Measurements from ENCODE around the gene IL9. TPM values are rescaled to one million over a fixed set of nuclear protein-coding genes. Genes with fewer than 3 reads are reported as not detected.

IL9 gene
- total RNA-seq, 3 donors from 2014 or later, result 74.3 to 198 (median 134) TPM

- Mint-ChIP-seq H3K27me3 (ENCODE audit: low read depth) (peaks cover 54% of the 10 kb centered on the region), H3K9me3 (peaks cover 3% of the 10 kb centered on the region), H3K36me3 (ENCODE audit: insufficient read depth) (no peaks in the 10 kb centered on the region), H3K4me3 (no peak overlapping the region), H3K4me1 (ENCODE audit: low read depth) (peaks cover 15% of the 10 kb centered on the region)
- no peak for DNase-seq
- peak; percentile 55 to 60 for ATAC-seq
These were observed 18.3 kb upstream of the IL9 start for GRCh38 chr5:135913713-135914626.

GRCh38 chr5:135905144-135905543 lies 9.5 kb upstream of the IL9 start:
- Mint-ChIP-seq H3K9me3 (no peaks in the 10 kb centered on the region), H3K4me3 (no peak overlapping the region), H3K27me3 (ENCODE audit: low read depth) (peaks cover 28% of the 10 kb centered on the region), H3K36me3 (ENCODE audit: insufficient read depth) (no peaks in the 10 kb centered on the region), H3K4me1 (ENCODE audit: low read depth) (no peaks in the 10 kb centered on the region)
- DNase-seq (no peak), ATAC-seq (no peak)

DNA sequence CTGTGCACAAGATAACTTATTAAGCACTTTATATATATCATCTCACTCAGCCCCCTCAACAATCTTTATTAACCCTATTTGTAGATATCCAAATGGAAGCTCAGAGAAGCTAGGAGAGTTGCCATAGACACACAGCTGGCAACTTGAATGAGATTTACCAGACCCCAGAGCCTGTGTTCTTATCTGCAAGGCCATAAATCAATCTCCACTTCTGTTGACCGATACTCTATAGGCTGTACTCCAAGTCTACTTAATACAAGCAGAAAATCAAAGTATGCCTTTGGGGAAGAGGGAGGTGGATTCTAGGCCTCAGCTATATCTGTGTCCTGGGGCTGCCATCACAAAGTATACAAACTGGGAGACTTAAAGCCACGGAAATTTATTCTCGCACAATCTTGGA lies 6.0 kb upstream of the IL9 start:
- H3K4me1 Mint-ChIP-seq (ENCODE audit: low read depth), result no peaks in the 10 kb centered on the region
- no peaks in the 10 kb centered on the region for H3K9me3 Mint-ChIP-seq
- DNase-seq, result no peak
- ATAC-seq, result no peak
- no peaks in the 10 kb centered on the region for H3K36me3 Mint-ChIP-seq (ENCODE audit: insufficient read depth)
- no peak overlapping the region for H3K4me3 Mint-ChIP-seq
- peaks cover 25% of the 10 kb centered on the region for H3K27me3 Mint-ChIP-seq (ENCODE audit: low read depth)

DNA sequence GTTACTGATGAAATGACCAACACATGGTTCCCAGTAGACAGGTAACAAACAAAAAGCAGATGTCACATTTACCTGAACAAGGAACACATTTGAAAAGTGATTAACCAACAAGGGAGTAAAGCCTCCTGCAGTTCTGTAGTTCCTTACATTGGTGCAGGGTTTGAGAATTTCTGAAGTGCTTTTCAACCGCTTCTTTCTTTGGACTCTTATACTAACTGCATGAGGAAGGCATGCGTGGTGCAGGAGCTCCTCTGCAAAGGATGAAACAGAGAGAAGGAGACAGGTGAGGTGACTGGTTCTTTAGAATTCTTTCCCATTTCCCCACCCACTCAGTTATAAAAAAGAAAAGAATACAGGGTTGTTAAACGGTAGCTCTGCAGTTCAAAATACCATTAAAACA lies 4.6 kb upstream of the IL9 start:
- no peaks in the 10 kb centered on the region for H3K36me3 Mint-ChIP-seq (ENCODE audit: insufficient read depth)
- no peak overlapping the region for H3K4me3 Mint-ChIP-seq
- H3K9me3 Mint-ChIP-seq, result no peaks in the 10 kb centered on the region
- peaks cover 28% of the 10 kb centered on the region for H3K27me3 Mint-ChIP-seq (ENCODE audit: low read depth)
- peaks cover 2% of the 10 kb centered on the region for H3K4me1 Mint-ChIP-seq (ENCODE audit: low read depth)
- ATAC-seq (no peak), DNase-seq (no peak)

DNA sequence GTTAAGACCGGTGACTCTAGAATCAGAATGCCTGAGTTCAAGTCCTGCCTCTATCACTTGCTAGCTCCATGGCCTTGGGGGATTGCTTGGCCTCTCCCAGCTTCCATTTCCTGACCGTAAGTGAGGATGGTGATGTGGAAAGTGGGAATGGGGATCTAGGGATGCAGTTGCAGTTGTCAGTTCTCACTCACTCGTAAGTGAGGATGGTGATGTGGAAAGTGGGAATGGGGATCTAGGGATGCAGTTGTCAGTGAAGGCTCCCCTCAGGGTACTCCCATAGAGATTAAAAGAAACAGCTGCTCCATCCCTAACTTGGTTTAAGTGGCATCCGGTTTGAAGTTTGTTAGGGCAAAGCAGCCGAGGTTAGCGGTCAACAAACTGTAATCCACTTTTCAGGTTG lies 3.0 kb upstream of the IL9 start:
- H3K27me3 Mint-ChIP-seq (ENCODE audit: low read depth), result peaks cover 31% of the 10 kb centered on the region
- H3K9me3 Mint-ChIP-seq, result no peaks in the 10 kb centered on the region
- H3K36me3 Mint-ChIP-seq (ENCODE audit: insufficient read depth), result no peaks in the 10 kb centered on the region
- no peak for ATAC-seq
- DNase-seq, result no peak
- peaks cover 2% of the 10 kb centered on the region for H3K4me1 Mint-ChIP-seq (ENCODE audit: low read depth)
- no peak overlapping the region for H3K4me3 Mint-ChIP-seq

DNA sequence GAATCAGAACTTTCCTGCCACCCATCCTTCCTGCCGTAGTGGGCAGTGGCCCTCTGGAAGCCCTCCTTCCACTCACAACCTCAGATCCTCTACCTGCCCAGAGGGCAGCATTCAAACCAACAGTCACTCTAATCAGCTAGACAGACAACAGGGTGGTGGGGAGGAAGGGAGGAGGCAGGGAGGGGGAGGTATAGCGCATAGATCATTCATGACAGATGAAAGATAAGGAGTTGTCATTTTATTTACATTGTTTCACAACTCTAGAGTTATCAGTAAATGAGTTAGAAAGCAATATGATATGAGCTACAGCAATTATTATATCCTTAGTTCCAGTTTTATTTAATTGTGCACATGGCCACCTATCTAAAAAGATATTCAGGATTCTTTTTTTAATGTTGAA lies 852 bp downstream of the IL9 start:
- DNase-seq, result no peak
- no peak for ATAC-seq
- Mint-ChIP-seq H3K4me3 (peak overlapping the region; percentile 11), H3K9me3 (no peaks in the 10 kb centered on the region), H3K36me3 (ENCODE audit: insufficient read depth) (no peaks in the 10 kb centered on the region), H3K27me3 (ENCODE audit: low read depth) (peaks cover 22% of the 10 kb centered on the region), H3K4me1 (ENCODE audit: low read depth) (peaks cover 4% of the 10 kb centered on the region)

GRCh38 chr5:135894276-135894675 lies 1.4 kb downstream of the IL9 start:
- Mint-ChIP-seq H3K36me3 (ENCODE audit: insufficient read depth) (no peaks in the 10 kb centered on the region), H3K27me3 (ENCODE audit: low read depth) (peaks cover 19% of the 10 kb centered on the region), H3K4me1 (ENCODE audit: low read depth) (peaks cover 4% of the 10 kb centered on the region), H3K4me3 (peak overlapping the region; percentile 11), H3K9me3 (no peaks in the 10 kb centered on the region)
- no peak for DNase-seq
- no peak for ATAC-seq

DNA sequence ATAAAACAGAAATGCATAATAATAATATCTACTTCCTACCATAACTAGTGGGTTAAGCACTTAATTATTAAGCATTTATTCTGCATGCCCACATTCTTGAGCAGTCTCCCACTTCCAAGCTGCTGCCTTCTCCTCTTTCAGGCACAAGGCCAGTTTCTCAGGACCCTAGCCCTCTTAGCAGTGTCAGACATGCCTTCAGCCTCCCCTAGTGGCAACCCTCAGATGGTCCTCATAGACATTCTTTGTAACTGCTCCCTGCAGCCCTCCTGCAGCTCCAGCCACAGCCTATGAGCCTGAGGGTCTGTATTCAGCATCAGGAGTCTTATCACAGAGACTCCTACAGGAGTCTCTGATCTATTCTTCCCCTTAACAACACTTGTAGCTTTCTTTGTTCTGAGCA lies 3.9 kb downstream of the IL9 start:
- H3K4me3 Mint-ChIP-seq, result no peak overlapping the region
- peaks cover 6% of the 10 kb centered on the region for H3K27me3 Mint-ChIP-seq (ENCODE audit: low read depth)
- no peak for ATAC-seq
- no peak for DNase-seq
- H3K4me1 Mint-ChIP-seq (ENCODE audit: low read depth), result peaks cover 10% of the 10 kb centered on the region
- H3K36me3 Mint-ChIP-seq (ENCODE audit: insufficient read depth), result no peaks in the 10 kb centered on the region
- no peaks in the 10 kb centered on the region for H3K9me3 Mint-ChIP-seq

DNA sequence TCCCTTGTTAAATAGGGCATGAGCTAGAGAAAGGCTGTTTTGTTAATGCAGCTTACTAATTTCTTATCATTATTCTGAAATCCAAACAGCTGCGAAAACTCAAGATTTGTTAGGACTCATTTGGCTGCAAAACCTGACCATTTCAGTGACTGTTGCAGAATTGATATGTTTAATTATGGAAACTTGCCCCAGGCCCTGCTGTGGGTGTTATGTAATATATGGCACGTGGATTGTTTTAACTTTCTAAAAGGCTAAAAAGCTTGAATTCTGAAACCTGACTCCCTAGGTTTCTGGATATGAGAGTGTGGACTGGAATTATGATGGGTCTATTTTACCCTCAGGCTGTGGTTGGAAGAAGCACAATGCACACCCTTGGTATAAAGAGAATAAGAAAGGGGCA lies 4.4 kb downstream of the IL9 start:
- no peaks in the 10 kb centered on the region for H3K36me3 Mint-ChIP-seq (ENCODE audit: insufficient read depth)
- no peak overlapping the region for H3K4me3 Mint-ChIP-seq
- peaks cover 6% of the 10 kb centered on the region for H3K27me3 Mint-ChIP-seq (ENCODE audit: low read depth)
- ATAC-seq (no peak), DNase-seq (no peak)
- H3K4me1 Mint-ChIP-seq (ENCODE audit: low read depth), result peaks cover 10% of the 10 kb centered on the region
- no peaks in the 10 kb centered on the region for H3K9me3 Mint-ChIP-seq

DNA sequence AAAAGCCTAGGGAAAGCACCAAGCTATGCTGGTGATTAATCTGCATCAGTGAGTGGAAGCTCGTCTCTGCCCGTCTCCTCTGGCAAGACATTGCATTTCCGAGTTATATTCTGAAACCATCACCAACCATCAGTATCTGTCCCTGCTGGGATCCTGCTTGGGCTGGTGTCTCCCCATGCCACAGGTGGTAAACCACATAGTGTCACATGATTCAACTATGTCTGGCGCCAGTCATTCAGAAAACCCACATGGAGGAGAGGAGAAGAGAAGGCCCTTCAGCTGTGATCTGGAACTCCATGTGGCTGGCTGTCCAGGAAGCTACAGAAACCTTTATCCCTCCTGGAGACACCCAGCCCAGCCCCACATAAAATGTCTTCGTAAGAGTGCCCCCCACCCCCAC lies 4.8 kb downstream of the IL9 start:
- no peak for DNase-seq

DNA sequence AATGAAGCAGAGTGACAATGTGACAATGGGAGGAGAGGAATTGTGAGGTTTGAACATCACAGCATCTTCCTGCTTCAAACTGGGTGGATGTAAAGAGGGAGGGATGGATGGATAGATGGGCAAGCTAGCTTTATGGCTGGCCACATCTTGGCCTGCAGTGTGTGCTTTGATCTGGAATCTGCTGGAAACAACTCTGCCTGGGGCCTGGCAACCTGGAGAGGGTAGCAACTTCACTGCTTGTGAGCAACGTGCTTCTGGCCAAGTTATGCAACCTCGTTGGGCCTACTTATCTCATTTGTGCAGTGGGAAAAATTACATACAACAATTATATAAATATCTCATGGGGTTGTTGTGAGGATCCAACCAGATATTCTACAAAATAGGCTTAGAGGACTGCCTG lies 5.3 kb downstream of the IL9 start:
- H3K27me3 Mint-ChIP-seq (ENCODE audit: low read depth), result peaks cover 7% of the 10 kb centered on the region
- ATAC-seq (no peak), DNase-seq (no peak)
- H3K4me3 Mint-ChIP-seq, result no peak overlapping the region
- no peaks in the 10 kb centered on the region for H3K36me3 Mint-ChIP-seq (ENCODE audit: insufficient read depth)
- H3K4me1 Mint-ChIP-seq (ENCODE audit: low read depth), result peaks cover 8% of the 10 kb centered on the region
- no peaks in the 10 kb centered on the region for H3K9me3 Mint-ChIP-seq

More for the DNA sequence above, 4.8 kb downstream of the IL9 start:
- Mint-ChIP-seq H3K4me1 (ENCODE audit: low read depth) (peaks cover 8% of the 10 kb centered on the region), H3K36me3 (ENCODE audit: insufficient read depth) (no peaks in the 10 kb centered on the region), H3K9me3 (no peaks in the 10 kb centered on the region), H3K4me3 (no peak overlapping the region), H3K27me3 (ENCODE audit: low read depth) (peaks cover 6% of the 10 kb centered on the region)
- ATAC-seq, result peak; percentile 76 to 81

- ATAC-seq (peak in 1 of 2 donors; percentile 8), DNase-seq (no peak)
- no peaks in the 10 kb centered on the region for H3K36me3 Mint-ChIP-seq (ENCODE audit: insufficient read depth)
- H3K4me1 Mint-ChIP-seq (ENCODE audit: low read depth), result peaks cover 8% of the 10 kb centered on the region
- no peak overlapping the region for H3K4me3 Mint-ChIP-seq
- H3K9me3 Mint-ChIP-seq, result no peaks in the 10 kb centered on the region
- peaks cover 7% of the 10 kb centered on the region for H3K27me3 Mint-ChIP-seq (ENCODE audit: low read depth)
These were observed 7.6 kb downstream of the IL9 start for GRCh38 chr5:135887881-135888614.

- Mint-ChIP-seq H3K27me3 (ENCODE audit: low read depth) (peaks cover 11% of the 10 kb centered on the region), H3K9me3 (no peaks in the 10 kb centered on the region), H3K36me3 (ENCODE audit: insufficient read depth) (no peaks in the 10 kb centered on the region), H3K4me3 (no peak overlapping the region), H3K4me1 (ENCODE audit: low read depth) (peaks cover 8% of the 10 kb centered on the region)
- ATAC-seq (peak; percentile 69 to 82), DNase-seq (peak; percentile 44)
These were observed 8.2 kb downstream of the IL9 start for GRCh38 chr5:135887447-135887864.

- DNase-seq (no peak), ATAC-seq (no peak)
- H3K4me3 Mint-ChIP-seq, result no peak overlapping the region
- no peaks in the 10 kb centered on the region for H3K9me3 Mint-ChIP-seq
- peaks cover 8% of the 10 kb centered on the region for H3K4me1 Mint-ChIP-seq (ENCODE audit: low read depth)
- no peaks in the 10 kb centered on the region for H3K36me3 Mint-ChIP-seq (ENCODE audit: insufficient read depth)
- H3K27me3 Mint-ChIP-seq (ENCODE audit: low read depth), result peaks cover 11% of the 10 kb centered on the region
These were observed 9.5 kb downstream of the IL9 start for GRCh38 chr5:135886136-135886535.

GRCh38 chr5:135885031-135885430 lies 10.6 kb downstream of the IL9 start:
- Mint-ChIP-seq H3K27me3 (ENCODE audit: low read depth) (peaks cover 15% of the 10 kb centered on the region), H3K4me3 (no peak overlapping the region), H3K36me3 (ENCODE audit: insufficient read depth) (no peaks in the 10 kb centered on the region), H3K9me3 (no peaks in the 10 kb centered on the region), H3K4me1 (ENCODE audit: low read depth) (peaks cover 6% of the 10 kb centered on the region)
- DNase-seq (no peak), ATAC-seq (no peak)
